Lung (tissue), 12 donors: ENCODE data around the gene MCF2L2. TPM values are rescaled to one million over a fixed set of nuclear protein-coding genes. Genes with fewer than 3 reads are reported as not detected.

ENCODE experiments used
- ATAC-seq: fragments of 200-7000 bp; cut with Tn5 transposase; one replicate; pipeline ENCODE4 v1.9.1; 2020; ENCODE audit warnings: moderate number of reproducible peaks; ENCODE audit not compliant: insufficient read depth, low FRiP score
- DNase-seq, 3 donors: peaks; one replicate each; pipeline ENCODE4 v3.0.0-alpha.2; 2013 to 2017
- H3K27ac ChIP-seq, 2 donors: one replicate each; pipeline ENCODE4 v1.5.1; 2013; ENCODE audit warnings: mild to moderate bottlenecking in 2 of 2, moderate library complexity in 2 of 2, control low read depth in 1 of 2, inconsistent platforms in 1 of 2, low read depth in 1 of 2, low read length in 1 of 2
- H3K27me3 ChIP-seq, 3 donors: one replicate each; pipeline ENCODE4 v1.5.1; 2013; ENCODE audit warnings: low read length in 2 of 3; ENCODE audit not compliant: control insufficient read depth in 3 of 3, insufficient read depth in 3 of 3
- H3K36me3 ChIP-seq, 4 donors: one replicate each; pipeline ENCODE4 v1.5.1; 2013; ENCODE audit warnings: low read length in 4 of 4, mild to moderate bottlenecking in 1 of 4, moderate library complexity in 1 of 4; ENCODE audit not compliant: control insufficient read depth in 4 of 4, insufficient read depth in 4 of 4
- H3K4me1 ChIP-seq, 5 donors: one replicate each; pipeline ENCODE4 v1.5.1; 2013; ENCODE audit warnings: low read length in 5 of 5, mild to moderate bottlenecking in 2 of 5, moderate library complexity in 1 of 5; ENCODE audit not compliant: control insufficient read depth in 5 of 5, insufficient read depth in 5 of 5
- H3K4me3 ChIP-seq: one replicate; pipeline ENCODE4 v1.5.1; 2013; ENCODE audit warnings: mild to moderate bottlenecking, control low read depth, moderate library complexity
- H3K9ac ChIP-seq, 2 donors: one replicate each; pipeline ENCODE4 v1.5.1; 2013; ENCODE audit warnings: low read length in 2 of 2, control low read depth in 1 of 2; ENCODE audit not compliant: insufficient read depth in 1 of 2
- H3K9me3 ChIP-seq, 4 donors: one replicate each; pipeline ENCODE4 v1.5.1; 2013; ENCODE audit warnings: low read length in 3 of 4, mild to moderate bottlenecking in 1 of 4, moderate library complexity in 1 of 4; ENCODE audit not compliant: control insufficient read depth in 4 of 4, insufficient read depth in 3 of 4
- whole genome bisulfite sequencing, 2 donors: extraction: QIAGEN DNeasy Blood & Tissue Kit; methylation state at CpG; one replicate each; pipeline ENCODE4 v1.1.7; 2013; 5-methylcytosine and 5-hydroxymethylcytosine counted together
- polyA plus RNA-seq, 2 donors: library from polyadenylated mRNA; stranded (reverse); fragments of 200-250 nt; gene quantifications; one replicate each; pipeline ENCODE4 v1.2.1, GENCODE V29; 2013
- total RNA-seq, 2 donors: library from RNA; depleted of rRNA in 1 of 2; stranded (reverse); fragments of >200 nt in 1 of 2; gene quantifications; one replicate each; pipeline ENCODE4 v1.2.1, GENCODE V29; 2014 to 2021
- TF ChIP-seq, protein P1 (sequence below): IDR thresholded peaks from 2 replicates; pipeline ENCODE4 v1.5.1; 2012; ENCODE audit warnings: mild to moderate bottlenecking; ENCODE audit errors: control extremely low read depth, extremely low read depth
- donor health status: control.
- donor health status: control.
- donor health status: Bipolar disorder and iron deficiency.
- donor health status: healthy.
- donor health status: DM: yes; HTN: yes; CAD: no.

Gene MCF2L2
- total and polyA plus RNA-seq, 4 donors = 0.26 to 1.7 (median 1.0) TPM

DNA sequence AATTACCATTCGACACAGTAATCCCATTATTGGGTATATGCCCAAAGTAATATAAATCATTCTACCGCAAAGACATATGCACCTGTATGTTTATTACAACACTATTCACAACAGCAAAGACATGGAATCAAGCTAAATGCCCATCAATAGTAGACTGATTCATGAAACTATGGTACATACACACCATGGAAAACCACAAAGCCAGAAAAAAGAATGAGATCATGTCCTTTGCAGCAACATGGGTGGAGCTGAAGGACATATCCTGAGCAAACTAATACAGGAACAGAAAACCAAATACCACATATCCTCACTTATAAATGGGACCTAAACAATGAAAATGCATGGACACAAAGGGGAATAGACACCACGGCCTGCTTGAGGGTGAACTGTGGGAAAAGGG lies 11.1 kb upstream of the MCF2L2 start:
- no peaks in the 10 kb centered on the region for H3K36me3 ChIP-seq
- H3K9ac ChIP-seq = no peak overlapping the region
- TF ChIP-seq, protein P1, sequence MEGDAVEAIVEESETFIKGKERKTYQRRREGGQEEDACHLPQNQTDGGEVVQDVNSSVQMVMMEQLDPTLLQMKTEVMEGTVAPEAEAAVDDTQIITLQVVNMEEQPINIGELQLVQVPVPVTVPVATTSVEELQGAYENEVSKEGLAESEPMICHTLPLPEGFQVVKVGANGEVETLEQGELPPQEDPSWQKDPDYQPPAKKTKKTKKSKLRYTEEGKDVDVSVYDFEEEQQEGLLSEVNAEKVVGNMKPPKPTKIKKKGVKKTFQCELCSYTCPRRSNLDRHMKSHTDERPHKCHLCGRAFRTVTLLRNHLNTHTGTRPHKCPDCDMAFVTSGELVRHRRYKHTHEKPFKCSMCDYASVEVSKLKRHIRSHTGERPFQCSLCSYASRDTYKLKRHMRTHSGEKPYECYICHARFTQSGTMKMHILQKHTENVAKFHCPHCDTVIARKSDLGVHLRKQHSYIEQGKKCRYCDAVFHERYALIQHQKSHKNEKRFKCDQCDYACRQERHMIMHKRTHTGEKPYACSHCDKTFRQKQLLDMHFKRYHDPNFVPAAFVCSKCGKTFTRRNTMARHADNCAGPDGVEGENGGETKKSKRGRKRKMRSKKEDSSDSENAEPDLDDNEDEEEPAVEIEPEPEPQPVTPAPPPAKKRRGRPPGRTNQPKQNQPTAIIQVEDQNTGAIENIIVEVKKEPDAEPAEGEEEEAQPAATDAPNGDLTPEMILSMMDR = no peak
- ATAC-seq (no peak), DNase-seq (no peak)
- H3K27me3 ChIP-seq = peaks cover 0 to 6% (median 0%) of the 10 kb centered on the region in 3 donors
- 80 to 84% methylated on average over 3 of the region's 3 CpGs for WGBS, 2 donors
- H3K27ac ChIP-seq = no peak overlapping the region
- H3K4me3 ChIP-seq = no peak overlapping the region
- H3K4me1 ChIP-seq = no peaks in the 10 kb centered on the region
- peaks cover 0 to 4% (median 2%) of the 10 kb centered on the region in 4 donors for H3K9me3 ChIP-seq

DNA sequence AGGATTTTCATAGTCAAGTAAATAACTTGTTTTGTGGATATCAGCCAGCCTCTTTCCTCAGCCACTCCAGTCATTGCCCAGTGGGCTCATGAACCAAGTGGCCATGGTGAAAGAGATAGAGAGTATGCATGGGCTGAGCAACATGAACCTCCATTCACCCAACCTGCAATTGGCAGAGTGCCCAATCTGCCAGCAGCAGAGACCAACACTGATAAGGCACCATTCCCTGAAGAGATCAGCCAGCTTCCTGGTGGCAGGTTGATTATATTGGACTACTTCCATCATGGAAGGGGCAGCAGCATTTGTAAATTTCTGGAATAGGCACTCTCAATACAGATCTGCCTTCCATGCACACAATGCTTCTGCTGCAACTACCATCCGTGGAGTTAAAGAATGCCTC lies 10.3 kb upstream of the MCF2L2 start:
- no peaks in the 10 kb centered on the region for H3K4me1 ChIP-seq
- no peak overlapping the region for H3K4me3 ChIP-seq
- no peaks in the 10 kb centered on the region for H3K36me3 ChIP-seq
- no peak overlapping the region for H3K9ac ChIP-seq
- ATAC-seq (no peak), DNase-seq (no peak)
- H3K27ac ChIP-seq = no peak overlapping the region
- TF ChIP-seq, protein P1 = no peak
- 89 to 97% methylated on average over 1 of the region's 1 CpG for WGBS, 2 donors
- H3K27me3 ChIP-seq = peaks cover 0 to 6% (median 0%) of the 10 kb centered on the region in 3 donors
- peaks cover 0 to 4% (median 2%) of the 10 kb centered on the region in 4 donors for H3K9me3 ChIP-seq

DNA sequence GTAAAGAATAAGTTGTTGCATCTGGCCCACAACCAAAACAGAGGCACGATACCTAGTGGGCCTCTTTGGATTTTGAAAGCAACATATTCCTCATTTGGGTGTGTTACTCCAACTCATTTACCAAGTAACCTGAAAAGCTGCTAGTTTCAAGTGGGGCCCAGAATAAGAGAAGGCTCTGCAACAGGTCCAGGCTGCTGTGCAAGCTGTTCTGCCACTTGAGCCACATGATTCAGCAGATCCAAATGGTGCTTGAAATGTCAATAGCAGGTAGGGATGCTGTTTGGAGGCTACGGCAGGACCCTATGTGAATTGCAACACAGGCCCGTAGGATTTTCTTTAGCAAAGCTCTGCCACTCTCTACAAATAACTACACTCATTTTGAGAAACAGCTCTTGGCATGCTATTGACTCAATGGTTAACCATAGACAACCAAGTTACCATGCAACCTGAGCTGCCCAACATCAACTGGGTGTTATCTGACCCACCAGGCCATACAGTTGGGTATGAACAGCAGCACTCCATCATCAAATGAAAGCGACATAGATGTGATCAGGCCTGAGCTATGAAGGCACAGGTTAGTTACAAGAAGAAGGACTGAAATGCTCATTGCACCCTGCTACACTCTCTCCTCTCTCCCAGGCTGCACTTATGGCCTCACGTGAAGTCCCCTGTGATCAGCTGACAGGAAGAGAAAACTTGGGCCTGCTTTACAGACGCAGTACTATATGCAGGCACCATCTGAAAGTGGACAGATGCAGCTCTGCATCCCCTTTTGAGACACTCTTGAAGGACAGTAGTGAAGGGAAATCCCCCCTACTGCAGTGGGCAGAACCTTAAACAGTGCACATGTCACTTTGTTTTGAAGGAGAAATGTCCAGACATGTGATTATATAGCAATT lies 9.5 kb upstream of the MCF2L2 start:
- 72 to 91% methylated on average over 6 of the region's 6 CpGs for WGBS, 2 donors
- Histone ChIP-seq H3K9ac (no peak overlapping the region), H3K4me1 (no peaks in the 10 kb centered on the region), H3K27ac (no peak overlapping the region), H3K4me3 (no peak overlapping the region), H3K27me3 (peaks cover 0 to 6% (median 0%) of the 10 kb centered on the region in 3 donors), H3K36me3 (no peaks in the 10 kb centered on the region), H3K9me3 (peaks cover 0 to 2% (median 0%) of the 10 kb centered on the region in 4 donors)
- peak; percentile 14 for ATAC-seq
- peak in 1 of 3 donors; percentile 45 for DNase-seq
- TF ChIP-seq, protein P1 = no peak
